GM18526 (cell line): ENCODE data around the gene FITM1.

Source experiments
- POLR2A ChIP-seq: IDR thresholded peaks from 3 replicates; pipeline ENCODE4 v1.6.1; 2011; ENCODE audit not compliant: insufficient read length; ENCODE audit errors: extremely low read depth

The FITM1 gene

DNA sequence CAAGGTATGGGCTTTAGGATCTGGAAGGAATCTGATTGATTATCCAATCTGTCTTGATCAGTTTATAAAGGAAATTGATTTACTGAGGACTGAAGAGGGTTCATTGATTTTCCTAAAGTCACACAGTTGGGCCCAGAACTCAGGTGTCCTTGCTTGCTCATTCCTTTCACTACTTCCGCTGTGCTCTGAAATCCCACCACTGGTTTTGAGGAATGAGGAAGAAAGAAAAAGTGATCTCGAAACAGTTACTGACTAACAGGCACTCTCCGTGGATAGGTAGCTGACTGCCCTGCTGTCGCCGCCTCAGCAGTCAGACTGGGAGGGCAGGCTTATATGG lies at the start of gene FITM1:
FITM1 (plus strand) TSS at position 280 of the 337 bp plus-strand sequence. CDS start 905 bp downstream, outside the sequence.
- no peak for TF ChIP-seq POLR2A

DNA sequence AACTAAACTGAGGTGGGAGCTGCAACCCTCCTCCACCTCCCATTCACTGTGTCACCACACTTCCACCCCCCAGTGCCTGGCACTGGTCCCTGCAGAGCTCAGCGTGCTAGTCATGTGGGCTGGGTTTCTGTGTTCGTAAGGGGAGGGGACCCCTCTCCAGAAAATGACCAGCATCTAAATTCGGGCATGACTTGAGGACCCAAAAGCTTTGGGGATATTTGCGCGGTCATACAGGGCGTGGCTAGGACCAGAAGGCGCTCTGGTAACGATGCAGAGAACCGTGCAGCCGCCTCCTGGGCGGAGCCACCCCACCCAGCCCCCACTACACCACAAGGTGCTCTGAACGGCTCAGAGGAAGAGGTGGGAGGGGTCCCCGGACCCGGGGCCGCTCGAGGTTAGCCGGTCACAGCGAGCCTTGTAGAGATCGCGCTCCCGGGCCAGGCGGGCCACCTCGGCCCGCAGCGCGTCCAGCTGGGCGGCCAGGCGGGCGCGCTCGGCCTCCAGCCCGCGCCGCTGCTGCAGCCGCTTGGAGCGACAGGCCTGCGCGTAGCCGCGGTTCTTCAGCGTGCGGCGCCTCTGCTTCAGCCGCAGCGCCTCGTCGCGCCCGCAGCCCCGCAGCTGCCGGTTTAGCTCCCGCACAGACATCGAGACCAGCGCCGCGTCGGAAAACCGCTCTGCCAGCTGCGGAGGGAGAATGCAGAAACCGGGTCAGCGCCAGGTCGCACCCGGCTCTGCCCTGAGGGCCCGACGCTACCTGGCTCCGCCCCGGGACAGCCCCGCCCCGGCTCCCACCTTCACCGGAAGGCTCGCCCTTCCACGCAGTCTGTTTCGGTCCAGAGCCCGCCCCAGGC lies 49.3 kb upstream of the FITM1 start:
- TF ChIP-seq POLR2A = peak; percentile 72

- TF ChIP-seq POLR2A = no peak
These were observed 48.7 kb upstream of the FITM1 start for GRCh38 chr14:24081739-24082211.

DNA sequence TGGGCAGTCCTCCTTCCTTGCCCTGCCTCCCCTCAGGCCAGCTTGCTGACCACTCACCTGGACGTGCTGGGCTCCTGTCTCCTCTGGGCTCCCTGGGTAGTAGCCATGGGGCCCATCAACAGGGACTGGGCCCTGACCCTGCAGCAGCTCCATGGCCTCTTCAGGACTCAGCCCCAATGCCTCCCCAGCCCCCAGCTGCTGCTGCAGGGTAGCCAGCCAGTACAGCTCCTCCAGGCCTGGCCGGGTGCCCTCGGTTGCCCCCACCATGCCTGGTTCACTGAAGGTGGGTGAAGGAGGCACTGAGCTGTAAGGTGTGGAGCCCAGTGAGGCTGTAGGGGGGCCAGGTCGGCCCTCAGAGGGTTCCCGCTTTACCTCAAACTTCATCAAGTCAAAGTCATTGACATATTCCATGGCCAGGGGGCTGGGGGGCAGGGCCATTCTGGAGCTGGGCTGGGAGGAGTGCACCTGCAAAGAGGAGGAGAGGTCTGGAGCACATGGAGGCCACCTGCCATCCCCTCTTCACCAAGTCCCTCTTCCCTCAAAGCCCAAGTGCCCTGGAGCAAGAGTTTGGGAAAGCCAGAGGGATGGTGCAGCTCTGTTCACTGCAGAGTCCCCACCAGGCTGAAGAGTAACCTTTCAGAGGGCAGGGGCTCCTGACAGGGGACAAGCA lies 47.9 kb upstream of the FITM1 start:
- TF ChIP-seq POLR2A = no peak

- TF ChIP-seq POLR2A = no peak
These were observed 47.0 kb upstream of the FITM1 start for GRCh38 chr14:24083462-24083861.

GRCh38 chr14:24084440-24084839 lies 46.0 kb upstream of the FITM1 start:
- TF ChIP-seq POLR2A = no peak

DNA sequence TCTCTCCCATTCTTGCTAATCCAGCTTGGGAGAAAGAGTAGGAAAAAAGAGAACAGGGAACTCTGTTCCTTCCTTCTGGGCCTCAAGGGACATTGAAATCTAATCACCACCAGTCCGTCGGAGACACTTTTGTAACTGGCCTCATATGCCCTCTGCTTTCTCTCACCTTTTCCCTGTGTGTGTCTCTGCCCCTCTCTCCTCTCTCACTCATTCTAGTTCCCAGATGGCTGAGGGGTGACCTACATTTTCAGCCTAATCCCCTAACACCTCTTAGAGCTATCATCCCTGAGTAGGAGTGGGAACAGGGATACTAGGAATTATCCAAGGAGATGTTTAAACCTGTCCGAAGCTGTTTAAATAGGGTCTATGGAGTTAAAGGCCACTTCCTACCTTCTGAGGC lies 45.2 kb upstream of the FITM1 start:
- TF ChIP-seq POLR2A = no peak

DNA sequence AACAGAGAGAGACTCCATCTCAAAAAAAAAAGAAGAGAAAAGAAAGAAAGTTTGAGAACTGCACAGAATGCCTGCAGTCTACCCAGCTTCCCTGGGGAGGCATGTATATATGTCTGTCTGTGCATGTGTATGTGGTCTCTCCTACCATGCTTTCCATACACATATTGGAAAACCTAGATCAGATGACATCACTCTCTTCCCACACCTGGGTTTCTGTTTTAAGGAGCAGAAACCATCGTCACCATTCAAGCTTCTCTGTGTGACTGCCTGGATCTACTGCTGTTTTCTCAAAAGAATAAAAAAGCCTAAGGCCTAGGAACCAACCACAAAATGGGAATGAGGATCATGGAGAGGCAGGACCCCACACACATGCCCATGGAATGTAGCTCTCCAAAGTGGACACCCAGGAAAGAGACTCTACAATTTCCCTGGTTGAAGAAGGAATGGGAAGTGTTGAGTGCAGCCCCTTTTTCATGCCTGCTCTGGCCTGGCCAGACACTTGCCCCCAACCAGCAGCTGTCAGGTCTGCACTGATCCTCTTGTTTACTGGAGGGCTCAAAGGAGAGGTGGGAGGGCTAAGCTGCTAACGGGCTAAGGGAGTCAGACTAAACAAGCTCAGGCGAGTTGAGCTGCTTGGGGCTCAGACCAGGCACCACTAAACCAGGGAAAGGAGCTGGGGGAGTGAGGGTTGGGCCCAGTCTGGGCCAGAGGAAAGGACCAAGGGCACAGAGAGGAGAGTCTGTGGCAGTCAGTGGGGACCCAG lies 44.1 kb upstream of the FITM1 start:
- TF ChIP-seq POLR2A = no peak

GRCh38 chr14:24087004-24087403 lies 43.5 kb upstream of the FITM1 start:
- TF ChIP-seq POLR2A = no peak

DNA sequence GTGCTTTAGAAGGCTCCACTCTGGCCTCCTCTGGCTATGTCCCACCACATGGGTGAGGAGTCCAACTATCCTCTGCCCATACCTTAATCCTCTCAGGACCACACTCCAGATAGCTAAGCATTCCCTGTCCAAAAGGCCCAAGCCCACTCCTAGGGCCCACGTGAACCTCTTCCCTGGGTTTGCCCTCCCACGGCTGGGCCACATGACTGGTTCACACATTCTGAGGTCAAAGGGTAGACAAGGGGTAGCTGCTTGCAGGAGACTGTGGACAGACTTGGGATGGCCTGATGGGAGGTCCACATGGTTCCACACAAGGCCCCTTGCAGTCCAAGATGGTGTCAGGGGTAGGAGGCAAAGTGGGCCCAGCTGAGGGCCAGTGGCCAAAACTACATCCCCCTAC lies 42.4 kb upstream of the FITM1 start:
- TF ChIP-seq POLR2A = no peak

- no peak for TF ChIP-seq POLR2A
These were observed 40.6 kb upstream of the FITM1 start for GRCh38 chr14:24089890-24090289.

DNA sequence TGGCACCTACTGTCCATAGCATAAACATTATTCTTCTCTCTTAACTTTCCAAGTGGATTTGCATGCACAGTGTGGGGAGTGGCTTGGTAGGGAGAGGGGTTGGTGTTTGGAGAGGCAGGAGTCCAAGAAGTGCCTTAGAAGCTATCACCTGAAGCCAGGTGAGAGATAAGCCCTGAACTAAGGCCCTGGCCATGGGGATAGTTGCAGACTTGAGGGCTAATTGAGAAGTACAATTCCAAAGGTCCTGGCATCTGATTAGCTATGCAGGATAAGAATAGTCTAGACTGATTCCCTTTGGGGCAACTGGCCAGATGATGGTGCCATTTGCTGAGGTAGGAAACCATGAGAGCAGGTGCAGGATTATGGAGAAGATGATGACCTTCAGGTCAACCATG lies 38.4 kb upstream of the FITM1 start:
- TF ChIP-seq POLR2A = no peak

GRCh38 chr14:24092505-24093206 lies 37.8 kb upstream of the FITM1 start:
- no peak for TF ChIP-seq POLR2A

GRCh38 chr14:24093207-24093900 lies 37.1 kb upstream of the FITM1 start:
- no peak for TF ChIP-seq POLR2A
